Posterior vena cava (tissue), 2 donors: ENCODE measurements around the gene TMIGD3. TPM values are rescaled to one million over a fixed set of nuclear protein-coding genes. Genes with fewer than 3 reads are reported as not detected.
A peak's percentile ranks its signal among the peaks of the same experiment; 100 is the strongest.

Source experiments
- DNase-seq: peaks from one replicate; pipeline ENCODE4 v3.0.0-alpha.2; 2020; ENCODE audit warnings: low spot score
- intact Hi-C, 2 donors: fragments of 100-400 bp; cut with DNase I; formaldehyde crosslinking; loops; one replicate each; pipeline versions ENCODE4 v1.14.1 to v1.14.2; 2022 to 2023
- total RNA-seq, 2 donors: library from RNA; stranded (reverse); fragmentation: NEBNext Ultra II Directional; extraction: Animal tissue kit (Norgen Biotek cat#: 25700); gene quantifications; one replicate each; pipeline ENCODE4 v1.2.1, GENCODE V29; 2021
- donor health status: DM: yes; HTN: yes; CAD: no.
- donor health status: DM: yes; HTN: yes; CAD: no.

The TMIGD3 gene
- total RNA-seq, 2 donors from 2014 or later = 4.2 to 7.1 TPM

GRCh38 chr1:111454859-111455641 is 48.4 kb downstream of the TMIGD3 start:
- no peak for DNase-seq
- intact Hi-C loops = no loop called here

DNA sequence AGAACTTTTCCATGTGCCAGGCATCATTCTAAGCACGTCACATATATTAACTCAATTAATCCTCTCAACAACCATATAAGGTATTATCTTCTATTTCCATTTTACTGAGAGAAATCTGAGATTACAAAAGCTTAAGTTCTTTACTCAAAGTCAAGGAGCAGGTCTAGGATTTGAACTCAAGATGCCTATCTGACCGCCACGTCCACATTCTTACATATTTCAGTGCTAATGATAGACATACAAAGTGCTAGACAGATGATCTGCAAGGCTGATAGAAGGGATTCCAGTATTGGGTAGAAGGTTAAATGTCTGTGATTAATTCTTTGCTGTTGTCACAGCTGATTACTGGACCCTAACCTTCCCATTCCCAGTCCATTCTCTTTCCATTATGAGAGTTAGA is 49.7 kb downstream of the TMIGD3 start:
- intact Hi-C loops = no loop called here
- no peak for DNase-seq

- intact Hi-C loops = no loop called here
Measured at GRCh38 chr1:111452581-111452980, 50.9 kb downstream of the TMIGD3 start.

GRCh38 chr1:111450185-111450584 is 53.2 kb downstream of the TMIGD3 start:
- intact Hi-C loops = no loop called here
- no peak for DNase-seq

More at GRCh38 chr1:111452581-111452980, 50.9 kb downstream of the TMIGD3 start:
- DNase-seq = no peak

DNA sequence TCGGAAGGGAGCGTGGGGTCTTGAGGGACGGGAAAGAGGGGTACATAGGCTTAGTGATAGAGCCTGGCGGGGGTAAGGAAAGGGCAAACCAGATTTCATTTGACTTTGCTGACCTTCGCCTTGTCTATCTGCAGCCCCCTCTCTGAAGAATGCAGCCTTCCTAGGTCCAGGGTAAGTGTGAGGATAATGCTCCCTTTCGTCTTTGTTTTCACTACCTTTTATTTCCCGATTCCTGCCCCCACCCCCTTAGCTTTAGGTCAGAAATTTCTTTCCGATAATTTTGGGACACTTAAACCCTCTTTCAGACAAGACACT is 53.8 kb downstream of the TMIGD3 start:
- DNase-seq = no peak
- intact Hi-C loops = no loop called here

GRCh38 chr1:111448918-111449702 is 54.3 kb downstream of the TMIGD3 start, which contains the start of the genes ATP5PB and WDR77:
ATP5PB (plus strand) TSS chr1:111449464; CDS start chr1:111449542, 78 bp downstream.
WDR77 (minus strand) TSS chr1:111449256; CDS start chr1:111449169, 87 bp downstream.
- DNase-seq = peak; percentile 97
- intact Hi-C loops = no loop called here

- DNase-seq = no peak
- intact Hi-C loops = no loop called here
Measured at GRCh38 chr1:111448482-111448917, 54.9 kb downstream of the TMIGD3 start.

- DNase-seq = no peak
- intact Hi-C loops = no loop called here
Measured at GRCh38 chr1:111446967-111447892, 56.2 kb downstream of the TMIGD3 start.

- intact Hi-C loops = no loop called here
- DNase-seq = no peak
Measured at GRCh38 chr1:111446546-111446945, 56.9 kb downstream of the TMIGD3 start.

DNA sequence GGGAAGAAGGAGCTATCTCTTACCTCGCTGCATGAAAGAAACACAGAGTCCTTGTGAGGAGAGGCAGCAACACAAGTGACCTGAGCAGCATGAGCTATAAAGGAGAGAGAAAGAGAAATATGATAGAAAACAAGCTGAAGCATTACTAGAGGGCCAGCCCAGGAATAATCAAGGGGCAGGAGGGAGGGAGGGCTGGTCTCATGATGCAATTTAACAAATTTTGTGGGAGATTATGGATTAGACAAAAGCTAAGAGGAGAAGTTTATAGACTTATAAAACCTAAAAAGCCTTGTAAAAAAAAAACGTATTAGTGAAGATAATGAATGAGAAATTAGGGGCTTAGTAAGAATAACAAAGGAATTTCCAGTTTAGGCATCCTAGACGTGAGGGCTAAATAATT is 59.4 kb downstream of the TMIGD3 start:
- intact Hi-C loops = no loop called here
- DNase-seq = no peak

DNA sequence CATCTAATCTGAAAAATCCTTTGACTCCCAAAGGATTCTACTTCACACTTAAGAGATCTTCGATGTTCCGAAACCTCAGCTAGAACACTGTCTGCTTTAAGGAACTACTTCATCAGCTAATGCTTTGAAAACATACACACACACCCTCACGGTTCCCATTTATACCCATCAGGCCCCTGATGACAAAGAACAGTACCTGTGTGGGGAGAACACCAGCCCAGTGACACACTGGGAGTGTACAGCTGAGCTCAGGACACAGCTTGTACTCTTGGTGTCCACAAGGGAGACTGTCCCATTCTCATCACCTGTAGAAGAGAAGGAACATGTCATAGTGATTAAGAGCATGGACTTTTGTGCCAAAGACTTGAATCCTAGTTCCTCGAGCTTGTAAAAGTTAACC is 61.0 kb downstream of the TMIGD3 start:
- DNase-seq = no peak
- intact Hi-C loops = no loop called here

GRCh38 chr1:111441573-111442192 is 61.8 kb downstream of the TMIGD3 start:
- DNase-seq = no peak
- intact Hi-C loops = no loop called here

GRCh38 chr1:111439461-111440351 is 63.7 kb downstream of the TMIGD3 start:
- no peak for DNase-seq
- intact Hi-C loops = no loop called here

GRCh38 chr1:111436726-111437125 is 66.7 kb downstream of the TMIGD3 start:
- intact Hi-C loops = no loop called here
- DNase-seq = no peak
